Skin of body (tissue), 2 donors: ENCODE results near the gene PPP1R12B. TPM values are rescaled to one million over a fixed set of nuclear protein-coding genes. Genes with fewer than 3 reads are reported as not detected.
A peak's percentile ranks its signal among the peaks of the same experiment; 100 is the strongest.
"Not testable (repeated sequence)": the region's sequence is repeated elsewhere in the genome, so short reads cannot be mapped to it uniquely, and the experiment has no call there.

Experiments used
- DNase-seq: peaks from one replicate; lab custom pipeline; 2025; lab: John Stamatoyannopoulos, UW
- total RNA-seq: library from RNA; depleted of rRNA; stranded (reverse); fragments of >200 nt; gene quantifications from one replicate; pipeline ENCODE4 v1.2.3, GENCODE V29; 2014

PPP1R12B gene
- total RNA-seq, 1 donor from 2014 or later: 43.0 TPM

- DNase-seq: peak; percentile 36
Measured at GRCh38 chr1:202580619-202581018, 232.1 kb downstream of the PPP1R12B start.

- DNase-seq: not testable (repeated sequence)
Measured at GRCh38 chr1:202582350-202582749, 233.9 kb downstream of the PPP1R12B start.

- no peak for DNase-seq
Measured at GRCh38 chr1:202584707-202585589, 236.4 kb downstream of the PPP1R12B start.

GRCh38 chr1:202585590-202585933, 237.1 kb downstream of the PPP1R12B start:
- no peak for DNase-seq

GRCh38 chr1:202586018-202586821, 237.7 kb downstream of the PPP1R12B start:
- peak; percentile 38 for DNase-seq

- DNase-seq: no peak
Measured at GRCh38 chr1:202586871-202587270, 238.4 kb downstream of the PPP1R12B start.

- DNase-seq: peak; percentile 23
Measured at GRCh38 chr1:202587859-202588485, 239.5 kb downstream of the PPP1R12B start.

- no peak for DNase-seq
Measured at GRCh38 chr1:202588503-202589189, 240.1 kb downstream of the PPP1R12B start.

- DNase-seq: peak; percentile 93
Measured at GRCh38 chr1:202589190-202589930, 240.9 kb downstream of the PPP1R12B start.

- DNase-seq: no peak
Measured at GRCh38 chr1:202590126-202590525, 241.6 kb downstream of the PPP1R12B start.

GRCh38 chr1:202590975-202591411, 242.5 kb downstream of the PPP1R12B start:
- DNase-seq: no peak

- DNase-seq: no peak
Measured at GRCh38 chr1:202591515-202591914, 243.0 kb downstream of the PPP1R12B start.

- DNase-seq: no peak
Measured at GRCh38 chr1:202592146-202592545, 243.6 kb downstream of the PPP1R12B start.

GRCh38 chr1:202593845-202594244, 245.3 kb downstream of the PPP1R12B start:
- no peak for DNase-seq

GRCh38 chr1:202596638-202597037, 248.1 kb downstream of the PPP1R12B start:
- no peak for DNase-seq

GRCh38 chr1:202597090-202597761, 248.7 kb downstream of the PPP1R12B start:
- no peak for DNase-seq

- peak; percentile 41 for DNase-seq
Measured at GRCh38 chr1:202599669-202600431, 251.4 kb downstream of the PPP1R12B start.

GRCh38 chr1:202600432-202601041, 252.0 kb downstream of the PPP1R12B start:
- no peak for DNase-seq

GRCh38 chr1:202603435-202603834, 254.9 kb downstream of the PPP1R12B start:
- no peak for DNase-seq
